ENCODE results near the gene FAM217B. TPM values are rescaled to one million over a fixed set of nuclear protein-coding genes. Genes with fewer than 3 reads are reported as not detected.
"Not testable (repeated sequence)": the region's sequence is repeated elsewhere in the genome, so short reads cannot be mapped to it uniquely, and the experiment has no call there.

The FAM217B gene
- total RNA-seq, 1 donor, result 2.7 TPM

DNA sequence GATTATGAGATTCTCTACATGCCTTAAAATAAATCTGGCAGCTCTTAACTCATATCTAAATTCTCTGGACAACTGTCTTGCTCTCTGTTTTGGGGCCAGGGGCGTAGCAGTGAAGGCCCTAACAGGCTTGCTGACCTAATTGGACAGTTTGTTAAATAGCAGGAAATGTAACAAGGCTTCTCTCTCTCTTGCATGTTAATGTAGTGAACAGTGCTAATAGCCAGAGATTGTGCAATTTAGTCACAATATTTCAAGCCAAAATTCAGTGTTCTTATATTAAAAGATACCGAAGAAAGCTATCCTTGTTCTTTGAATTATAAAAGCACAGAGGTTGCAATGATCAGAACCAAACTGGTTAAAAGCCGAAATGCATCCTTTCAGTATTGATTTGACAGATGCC is 3.0 kb upstream of the FAM217B start:
- DNase-seq (ENCODE audit: low read depth in 2 of 3, low spot score in 2 of 3), result no peak

GRCh38 chr20:59938221-59938620 is 2.0 kb upstream of the FAM217B start:
- DNase-seq (ENCODE audit: low read depth in 2 of 3, low spot score in 2 of 3), result no peak

DNA sequence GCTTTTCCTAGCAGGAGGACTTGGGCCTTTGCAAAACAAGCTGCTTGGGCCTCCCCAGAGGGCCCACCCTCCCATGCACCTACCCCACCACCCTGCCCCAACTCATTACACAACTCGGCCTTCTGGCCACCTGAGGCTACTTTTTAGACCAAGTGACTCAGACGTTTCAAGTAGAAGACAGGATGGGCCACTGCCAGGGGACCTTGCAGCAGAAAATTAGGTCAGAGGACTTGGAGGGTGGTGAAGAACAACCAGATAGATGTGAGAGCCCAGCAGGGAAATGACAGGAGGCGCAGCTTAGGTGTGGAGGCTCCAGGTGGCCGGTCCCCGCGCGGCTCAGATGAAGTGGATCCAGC is 1.5 kb upstream of the FAM217B start:
- DNase-seq (ENCODE audit: low read depth in 2 of 3, low spot score in 2 of 3), result no peak

- DNase-seq (ENCODE audit: low read depth in 2 of 3, low spot score in 2 of 3), result peak in 1 of 3 donors; percentile 14
These were observed 924 bp upstream of the FAM217B start for GRCh38 chr20:59939052-59939878.

DNA sequence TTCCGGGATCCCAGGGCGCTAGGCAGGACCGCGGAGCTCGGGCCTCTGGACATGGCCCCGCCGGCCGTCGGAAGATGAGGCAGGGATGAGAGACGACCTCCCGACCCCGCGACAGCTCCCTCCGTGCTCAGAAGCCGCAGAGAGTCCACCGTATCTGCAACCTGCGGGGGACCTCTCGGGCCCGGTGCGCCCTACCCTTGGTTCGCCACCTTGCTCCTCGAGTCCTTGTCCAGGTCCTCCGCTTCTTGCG is 385 bp upstream of the FAM217B start:
- DNase-seq (ENCODE audit: low read depth in 2 of 3, low spot score in 2 of 3), result no peak

DNA sequence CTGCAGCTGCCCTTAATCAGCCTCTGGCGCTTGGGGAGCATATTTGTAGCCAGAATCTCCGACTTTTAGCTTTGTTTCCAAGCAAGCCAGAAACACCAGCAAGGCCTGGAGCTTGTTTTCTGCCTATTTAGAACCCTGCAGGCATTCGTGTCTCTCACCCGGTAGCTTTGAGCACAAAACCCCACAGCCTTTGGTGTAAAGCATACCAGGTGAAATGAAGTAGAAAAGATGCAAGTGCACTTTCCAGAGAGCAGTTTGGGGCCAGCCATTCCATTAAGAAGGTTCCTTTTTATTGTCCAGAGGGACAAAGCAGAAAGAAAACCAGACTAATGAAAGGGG is 736 bp downstream of the FAM217B start:
- no peak for DNase-seq (ENCODE audit: low read depth in 2 of 3, low spot score in 2 of 3)

- no peak for DNase-seq (ENCODE audit: low read depth in 2 of 3, low spot score in 2 of 3)
These were observed 2.1 kb downstream of the FAM217B start for GRCh38 chr20:59942245-59942644.

GRCh38 chr20:59944726-59945125 is 4.5 kb downstream of the FAM217B start:
- DNase-seq (ENCODE audit: low read depth in 2 of 3, low spot score in 2 of 3), result no peak

- DNase-seq (ENCODE audit: low read depth in 2 of 3, low spot score in 2 of 3), result no peak
These were observed 5.0 kb downstream of the FAM217B start for GRCh38 chr20:59945175-59945574.

GRCh38 chr20:59945731-59946130 is 5.5 kb downstream of the FAM217B start:
- DNase-seq (ENCODE audit: low read depth in 2 of 3, low spot score in 2 of 3), result no peak

- DNase-seq (ENCODE audit: low read depth in 2 of 3, low spot score in 2 of 3), result no peak
These were observed 7.2 kb downstream of the FAM217B start for GRCh38 chr20:59947376-59947775.

DNA sequence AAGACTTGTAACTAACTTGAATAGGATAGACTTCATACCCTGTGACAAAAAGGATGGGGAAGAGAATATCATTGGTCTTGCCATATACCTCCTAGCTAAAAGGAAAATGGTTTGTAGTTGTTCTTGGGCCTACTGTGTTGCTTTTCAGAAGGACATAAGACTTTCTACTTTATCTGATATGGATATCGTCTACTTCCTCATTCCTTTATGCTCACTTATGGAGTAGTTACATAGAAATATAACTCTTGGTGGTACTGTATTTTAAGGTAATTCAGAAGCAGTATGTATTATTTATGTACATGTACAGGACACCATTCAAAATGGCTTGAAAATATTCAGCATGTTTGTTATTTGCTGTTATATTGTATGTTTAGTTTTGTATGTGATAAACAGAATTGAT is 8.0 kb downstream of the FAM217B start:
- peak in 2 of 3 donors; percentile 4 to 11 for DNase-seq (ENCODE audit: low read depth in 2 of 3, low spot score in 2 of 3)

GRCh38 chr20:59948828-59949720 is 8.9 kb downstream of the FAM217B start:
- peak in 2 of 3 donors; percentile 67 to 88 for DNase-seq (ENCODE audit: low read depth in 2 of 3, low spot score in 2 of 3)

DNA sequence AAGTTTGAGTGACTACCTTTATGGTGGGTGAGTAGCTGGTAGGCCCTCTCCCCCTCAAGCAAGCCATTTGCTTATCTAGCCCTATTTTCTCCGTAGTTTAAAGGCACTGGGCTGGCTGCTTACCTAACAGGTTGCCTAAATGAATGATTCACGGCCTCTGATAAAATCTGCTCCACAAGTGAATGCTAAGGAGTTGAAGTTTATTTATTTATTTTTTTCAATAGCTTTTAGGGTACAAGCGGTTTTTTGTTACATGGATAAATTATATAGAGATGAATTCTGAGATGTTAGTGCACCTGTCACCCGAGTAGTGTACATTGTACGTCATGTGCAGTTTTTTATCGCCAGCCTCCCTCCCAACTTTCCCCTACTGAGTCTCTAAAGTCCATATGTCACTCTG is 9.7 kb downstream of the FAM217B start:
- DNase-seq (ENCODE audit: low read depth in 2 of 3, low spot score in 2 of 3), result no peak

DNA sequence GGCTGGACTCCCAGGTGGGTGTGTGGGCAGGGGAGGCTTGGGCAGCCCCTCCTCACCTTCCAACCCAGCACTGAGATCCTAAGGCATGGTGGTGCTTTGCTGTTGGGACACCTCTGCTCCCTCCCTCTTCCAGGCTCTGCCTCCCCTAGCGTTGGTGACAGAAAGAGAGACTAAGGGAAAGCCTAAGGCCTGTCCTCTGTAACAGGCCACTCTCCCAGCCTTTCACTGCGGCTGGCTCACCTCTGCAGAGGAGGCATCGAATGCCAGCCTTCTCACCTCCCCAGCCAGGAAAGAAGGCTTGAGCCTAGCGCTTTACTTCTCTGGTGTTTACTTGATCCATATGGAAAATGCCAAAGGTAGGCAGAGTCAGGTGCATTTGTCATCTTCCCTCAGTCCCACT is 14.5 kb downstream of the FAM217B start:
- no peak for DNase-seq (ENCODE audit: low read depth in 2 of 3, low spot score in 2 of 3)

DNA sequence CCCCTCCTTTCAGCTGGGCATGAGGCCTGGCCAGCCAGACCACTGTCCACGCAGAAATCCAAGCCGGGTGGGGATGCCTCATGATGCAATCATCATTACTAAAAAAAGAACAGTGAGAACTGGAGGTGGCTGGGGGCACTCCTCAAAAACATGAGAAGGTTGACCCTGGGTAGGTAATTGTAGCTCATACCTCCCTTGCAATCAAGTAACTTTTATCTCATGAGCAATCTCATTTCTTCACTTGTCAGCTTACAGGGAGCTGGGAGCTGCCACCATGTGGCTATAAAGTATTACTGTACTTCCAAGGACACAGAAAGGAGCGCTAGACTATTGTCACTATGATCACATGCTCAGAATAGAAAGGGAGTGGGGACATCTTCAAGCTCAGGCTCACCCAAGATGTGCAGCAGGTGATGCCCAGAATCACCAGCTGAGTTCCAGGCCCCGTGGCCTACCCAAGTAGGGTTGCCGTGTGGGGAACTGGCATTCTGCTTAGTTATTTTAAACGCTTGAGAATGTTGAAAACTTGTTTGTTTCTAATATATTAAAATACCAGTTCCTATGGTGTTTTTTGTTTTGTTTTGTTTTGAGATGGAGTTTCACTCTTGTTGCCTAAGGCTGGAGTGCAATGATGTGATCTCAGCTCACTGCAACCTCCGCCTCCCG is 15.1 kb downstream of the FAM217B start:
- peak in 2 of 3 donors; percentile 26 to 52 for DNase-seq (ENCODE audit: low read depth in 2 of 3, low spot score in 2 of 3)

- not testable (repeated sequence) for DNase-seq (ENCODE audit: low read depth in 2 of 3, low spot score in 2 of 3)
These were observed 17.4 kb downstream of the FAM217B start for GRCh38 chr20:59957568-59957967.

- no peak for DNase-seq (ENCODE audit: low read depth in 2 of 3, low spot score in 2 of 3)
These were observed 17.9 kb downstream of the FAM217B start, which contains the start of gene CDH26 for GRCh38 chr20:59958123-59958522. Gene CDH26 (plus strand): TSS chr20:59958423. CDS start chr20:59958727, 304 bp downstream.

- DNase-seq (ENCODE audit: low read depth in 2 of 3, low spot score in 2 of 3), result no peak
These were observed 18.4 kb downstream of the FAM217B start for GRCh38 chr20:59958626-59959025.

GRCh38 chr20:59961423-59961822 is 21.2 kb downstream of the FAM217B start:
- DNase-seq (ENCODE audit: low read depth in 2 of 3, low spot score in 2 of 3), result no peak

- DNase-seq (ENCODE audit: low read depth in 2 of 3, low spot score in 2 of 3), result no peak
These were observed 22.0 kb downstream of the FAM217B start for GRCh38 chr20:59962155-59962554.

DNA sequence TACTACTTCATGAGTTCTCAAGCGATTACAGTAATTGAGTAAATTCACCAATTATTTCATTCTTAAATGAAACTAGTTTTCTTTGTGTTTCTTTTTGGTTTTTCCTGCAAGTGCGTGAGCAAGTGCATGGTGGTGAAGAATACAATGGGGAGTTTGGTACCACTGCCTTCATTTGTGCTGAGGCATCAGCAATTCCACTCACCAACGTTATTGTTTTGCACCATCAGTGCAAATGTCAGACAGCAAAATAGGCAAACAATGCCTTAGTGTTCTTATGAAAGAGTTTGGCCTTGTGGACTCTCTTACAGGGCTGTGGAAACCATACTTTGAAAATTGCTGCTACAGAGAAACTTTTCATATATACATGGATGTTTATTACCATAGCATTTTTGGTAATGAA is 26.2 kb downstream of the FAM217B start:
- DNase-seq (ENCODE audit: low read depth in 2 of 3, low spot score in 2 of 3), result no peak

All from hematopoietic multipotent progenitor cell (in vitro differentiated cells).